HG03103 (cell line): ENCODE measurements around the gene HS6ST3.

ENCODE experiments used
- ATAC-seq: cut with Tn5 transposase; IDR thresholded peaks from one replicate; pipeline ENCODE4 v1.9.1; 2021; ENCODE audit warnings: low read depth; ENCODE audit not compliant: unreplicated experiment

The HS6ST3 gene

DNA sequence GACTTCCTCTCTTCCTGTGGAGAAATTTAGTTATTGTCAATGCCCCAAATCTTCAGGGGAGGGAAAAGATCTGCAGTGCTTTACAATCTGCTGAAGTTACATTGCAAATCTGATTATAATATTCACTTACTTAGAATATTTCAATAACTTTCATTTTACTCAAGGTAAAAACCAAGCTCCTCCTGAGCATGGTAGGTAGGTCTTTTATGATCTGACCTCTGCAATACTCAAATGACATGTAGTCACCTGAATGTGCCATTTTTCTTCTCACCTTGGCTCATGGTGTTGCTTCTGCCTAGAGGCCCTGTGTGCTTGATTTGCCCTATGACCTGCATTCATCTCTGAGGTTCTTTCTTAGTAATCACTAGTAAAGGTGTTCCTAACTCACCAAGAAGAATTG lies 331.4 kb downstream of the HS6ST3 start:
- ATAC-seq: no peak

DNA sequence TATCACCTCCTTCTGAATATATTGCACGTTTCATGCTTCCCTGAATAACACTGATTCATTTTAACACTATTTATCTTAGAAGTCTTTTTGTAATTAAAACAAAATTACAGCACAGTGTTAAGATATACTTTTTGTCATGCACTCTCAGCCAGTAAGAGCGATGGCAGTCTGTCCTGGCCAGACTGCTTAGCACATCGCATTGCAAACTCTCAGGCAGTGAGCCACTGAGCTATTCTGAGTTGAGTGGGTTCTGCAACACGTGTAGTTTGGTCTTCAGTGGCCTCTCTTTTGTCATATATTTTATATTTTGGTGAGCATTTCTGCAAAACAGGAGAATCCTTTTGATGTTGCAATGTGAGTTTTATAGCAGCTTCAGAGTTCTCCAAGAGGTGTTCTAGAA lies 332.1 kb downstream of the HS6ST3 start:
- no peak for ATAC-seq

DNA sequence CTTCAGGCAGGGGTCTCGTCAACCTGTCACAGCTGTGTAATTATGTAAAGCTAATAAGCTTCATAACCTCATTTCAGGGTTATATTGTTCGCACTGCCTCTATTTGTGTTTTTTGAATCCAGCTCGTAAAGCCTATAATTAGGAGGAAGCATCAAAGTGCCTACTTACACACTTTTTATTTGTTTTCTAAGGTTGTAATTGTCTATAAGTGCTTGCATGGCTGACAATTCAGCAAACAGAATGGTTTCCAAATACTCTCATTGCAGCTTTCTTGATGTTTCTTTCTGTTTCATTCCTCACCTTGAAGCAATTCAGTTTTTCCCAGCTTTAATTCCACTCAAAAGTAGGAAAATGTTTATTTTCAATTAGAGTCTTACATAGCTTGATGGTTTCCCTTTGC lies 336.3 kb downstream of the HS6ST3 start:
- no peak for ATAC-seq

DNA sequence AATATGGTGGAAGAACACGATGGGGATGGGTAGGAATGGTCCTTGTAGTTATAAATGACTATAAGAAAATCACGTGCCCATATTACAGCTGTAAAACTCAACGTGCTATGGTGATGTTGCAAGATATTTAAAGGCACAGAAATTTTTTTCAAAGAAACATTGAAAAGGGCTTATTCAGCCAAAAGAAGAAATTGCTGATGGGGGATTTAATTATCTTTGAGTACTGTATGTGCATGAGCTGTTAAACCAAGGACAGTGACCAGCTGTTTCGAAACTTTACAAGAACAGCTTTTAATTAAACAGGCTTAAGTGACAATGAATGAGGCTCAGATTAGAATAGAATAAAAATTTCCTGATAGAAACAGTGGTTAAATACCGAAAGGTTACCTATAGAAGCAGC lies 339.0 kb downstream of the HS6ST3 start:
- ATAC-seq: no peak

DNA sequence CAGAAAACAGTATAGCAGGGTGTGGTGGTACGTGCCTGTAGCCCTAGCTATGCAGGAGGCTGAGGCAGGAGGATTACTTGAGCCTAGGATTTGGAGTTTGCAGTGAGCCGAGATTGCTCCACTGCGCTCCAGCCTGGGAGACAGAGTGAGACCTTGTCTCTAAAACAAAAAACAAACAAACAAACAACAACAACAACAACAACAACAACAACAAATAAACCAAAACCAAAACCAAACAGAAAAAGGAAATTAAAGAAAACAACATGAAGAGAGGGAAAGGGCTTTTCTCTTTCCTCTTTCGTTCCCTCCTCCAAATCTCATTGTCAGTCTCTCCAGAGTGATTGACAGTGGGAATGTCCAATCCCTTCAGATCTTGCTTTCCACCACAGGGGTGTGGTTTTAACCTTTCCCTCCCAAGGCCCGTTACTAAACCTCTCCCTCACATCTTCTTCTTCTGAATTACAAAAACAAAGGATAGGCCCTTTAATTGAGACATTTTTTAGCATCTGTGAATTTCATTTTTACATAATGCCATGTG lies 341.2 kb downstream of the HS6ST3 start:
- ATAC-seq: no peak

DNA sequence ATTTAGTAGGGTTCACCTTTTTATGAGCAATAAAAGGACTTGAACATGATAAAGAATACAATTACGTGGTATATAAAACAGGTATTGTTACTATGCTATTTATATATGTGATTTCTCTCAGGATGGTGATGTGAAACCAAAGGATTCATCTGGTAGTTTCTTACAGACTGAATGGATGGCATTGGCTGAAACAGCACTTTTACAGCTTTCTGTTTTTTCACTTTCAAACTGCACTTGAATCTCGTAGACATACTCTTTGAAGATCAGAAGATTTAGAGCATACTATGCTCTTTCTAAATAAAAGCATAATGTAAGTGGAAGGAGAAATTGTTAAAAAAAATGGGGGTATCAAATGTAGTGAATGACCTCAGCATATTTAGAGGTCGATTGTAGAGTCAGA lies 354.8 kb downstream of the HS6ST3 start:
- no peak for ATAC-seq

DNA sequence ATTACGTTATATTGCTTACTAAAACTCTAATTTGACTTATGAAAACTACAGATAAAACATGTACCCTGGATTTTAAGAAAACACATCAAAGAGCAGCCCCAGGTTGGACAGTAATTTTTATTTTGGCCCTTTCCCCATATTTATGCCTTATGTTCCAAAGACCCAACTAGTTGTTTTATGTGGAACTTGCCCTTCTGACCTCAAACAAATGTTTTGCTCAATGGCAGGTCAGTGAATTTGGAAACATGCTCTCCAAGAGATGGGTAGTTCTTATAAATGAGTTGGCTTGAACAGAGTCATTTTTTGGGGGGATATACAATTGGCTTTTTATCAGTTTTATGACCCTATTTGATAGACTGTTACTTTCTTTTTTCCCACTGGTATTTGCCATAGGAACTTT lies 360.0 kb downstream of the HS6ST3 start:
- no peak for ATAC-seq

DNA sequence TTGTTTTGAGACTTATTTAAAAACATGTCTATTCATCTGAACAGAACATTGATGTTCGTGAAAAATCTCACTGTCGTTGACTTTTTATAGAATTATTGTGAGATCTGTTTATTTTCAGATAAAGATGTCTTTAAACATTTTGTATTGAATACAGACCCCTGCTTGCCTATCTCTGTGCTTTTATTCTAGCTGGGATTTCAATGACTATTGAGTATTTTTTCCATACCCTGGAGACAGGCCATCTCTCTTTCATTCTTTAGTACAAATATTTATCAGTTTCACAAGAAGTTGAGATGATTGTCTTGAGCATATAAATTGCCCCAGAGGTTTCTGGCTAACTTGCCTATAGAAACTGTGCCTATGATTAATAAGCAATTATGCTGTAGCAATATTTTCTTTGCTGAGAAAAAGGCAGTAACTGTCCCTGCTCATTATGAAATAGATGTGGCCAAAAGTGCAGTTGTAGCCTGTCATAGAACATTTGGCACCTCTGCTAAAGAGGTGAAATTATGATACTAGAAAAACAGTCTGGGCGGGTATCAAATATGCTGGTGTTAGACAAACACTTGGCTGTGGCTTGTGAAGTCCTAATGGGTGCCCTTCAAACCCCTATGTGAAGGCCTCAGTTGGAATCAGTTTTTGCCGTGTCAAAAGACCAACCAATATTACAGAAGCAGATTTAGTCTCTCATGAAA lies 360.6 kb downstream of the HS6ST3 start:
- ATAC-seq: no peak

DNA sequence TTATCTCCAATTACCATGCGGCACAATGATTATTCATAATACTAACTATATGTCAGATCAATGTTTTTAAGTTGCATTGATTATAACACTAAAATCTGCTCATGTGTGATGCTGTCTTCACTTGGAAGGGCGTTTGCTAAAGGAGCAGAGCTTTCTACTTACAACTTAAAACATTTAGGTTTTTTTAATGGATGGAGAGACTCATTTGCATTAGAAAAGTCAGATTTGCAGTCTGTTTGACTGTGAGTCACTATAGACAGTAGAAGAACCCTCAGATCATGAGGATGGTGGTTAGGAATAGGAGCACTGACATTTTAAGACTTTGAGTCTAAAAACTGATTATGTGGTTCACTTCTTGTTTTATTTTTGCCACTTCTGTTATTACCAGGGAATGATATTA lies 364.6 kb downstream of the HS6ST3 start:
- ATAC-seq: no peak

DNA sequence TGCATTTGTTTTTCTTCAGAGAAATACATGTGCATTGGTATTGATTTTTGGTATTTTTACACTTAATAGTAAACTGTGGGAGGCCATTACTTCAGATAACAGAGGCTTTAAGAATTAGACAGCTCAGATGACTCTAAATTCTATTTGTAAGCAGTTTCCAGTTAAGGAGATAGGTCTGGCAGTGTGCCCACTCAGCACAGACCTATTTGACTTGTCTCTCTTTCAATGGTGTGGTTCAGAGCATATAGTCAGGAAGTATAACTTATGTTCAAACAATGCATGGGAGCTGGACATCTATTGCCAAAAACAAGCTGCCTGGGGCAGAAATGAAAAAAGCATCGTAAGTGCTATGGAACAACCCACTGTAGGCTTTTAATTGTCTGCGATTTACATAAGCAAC lies 370.7 kb downstream of the HS6ST3 start:
- no peak for ATAC-seq

DNA sequence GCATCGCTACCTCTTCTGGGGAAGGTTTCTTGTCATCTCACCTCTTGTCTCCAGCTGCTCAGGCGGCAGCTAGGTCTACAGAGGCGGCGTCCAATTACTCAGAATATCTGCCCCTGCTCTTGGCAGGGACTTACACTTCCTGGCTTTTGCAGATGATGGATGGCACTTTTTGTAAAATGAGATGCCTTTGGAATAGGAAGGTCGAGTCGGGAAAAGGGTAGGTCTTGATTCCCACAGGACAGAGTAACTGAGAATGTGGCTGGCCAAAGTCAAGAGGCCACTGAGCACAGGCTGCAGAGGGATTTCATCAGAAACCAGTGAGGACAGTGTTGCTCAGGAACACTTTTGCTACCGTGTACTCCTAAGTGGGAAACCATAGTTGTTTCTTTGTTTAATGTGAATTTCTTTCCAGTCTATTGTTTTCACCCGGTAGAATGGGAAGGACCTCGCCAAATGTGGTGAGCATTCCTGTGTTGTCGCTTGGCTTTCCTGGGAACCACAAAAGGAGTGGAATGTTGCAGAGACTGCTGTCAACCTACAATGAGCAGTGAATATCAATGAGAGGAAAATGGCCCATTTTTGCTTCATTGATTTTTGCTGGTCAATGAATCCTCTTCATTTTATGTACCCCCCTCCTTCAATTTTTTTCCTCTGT lies 383.7 kb downstream of the HS6ST3 start:
- no peak for ATAC-seq

DNA sequence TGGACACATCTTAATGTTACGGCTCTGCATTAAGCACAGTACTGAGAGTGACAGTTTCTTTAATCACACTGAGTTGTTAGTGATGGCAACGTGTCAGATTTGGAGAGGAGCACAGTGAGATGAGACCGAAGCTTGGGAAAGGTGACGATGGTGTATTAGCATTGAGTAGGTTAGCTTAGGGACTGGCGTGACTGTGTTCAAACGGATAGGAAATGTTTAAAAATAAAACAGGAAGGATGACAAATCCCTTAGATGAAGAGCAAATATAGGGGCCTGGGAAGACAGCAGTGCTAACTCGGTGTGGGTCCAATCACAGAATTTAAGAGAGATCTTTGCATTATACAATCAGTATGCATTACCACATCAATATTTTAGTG lies 384.3 kb downstream of the HS6ST3 start:
- ATAC-seq: no peak

DNA sequence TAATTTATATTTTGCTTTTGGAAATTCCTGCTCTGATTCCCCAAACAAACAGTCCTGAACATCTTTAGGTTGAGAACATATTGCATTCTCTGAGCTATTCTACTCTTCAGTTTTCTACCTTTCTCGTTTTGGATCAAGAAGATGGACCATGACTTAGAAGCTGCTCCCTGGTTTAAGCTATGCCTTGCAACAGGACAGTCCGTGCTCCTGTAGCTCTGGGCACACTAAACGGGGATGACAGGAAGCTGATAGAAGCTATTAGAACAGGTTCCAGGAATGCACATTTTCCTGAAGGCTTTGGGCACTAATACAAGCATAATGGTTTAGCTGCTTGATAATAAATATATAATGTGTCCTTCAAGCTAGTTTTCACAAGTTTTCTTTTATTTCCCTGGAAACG lies 385.2 kb downstream of the HS6ST3 start:
- no peak for ATAC-seq

DNA sequence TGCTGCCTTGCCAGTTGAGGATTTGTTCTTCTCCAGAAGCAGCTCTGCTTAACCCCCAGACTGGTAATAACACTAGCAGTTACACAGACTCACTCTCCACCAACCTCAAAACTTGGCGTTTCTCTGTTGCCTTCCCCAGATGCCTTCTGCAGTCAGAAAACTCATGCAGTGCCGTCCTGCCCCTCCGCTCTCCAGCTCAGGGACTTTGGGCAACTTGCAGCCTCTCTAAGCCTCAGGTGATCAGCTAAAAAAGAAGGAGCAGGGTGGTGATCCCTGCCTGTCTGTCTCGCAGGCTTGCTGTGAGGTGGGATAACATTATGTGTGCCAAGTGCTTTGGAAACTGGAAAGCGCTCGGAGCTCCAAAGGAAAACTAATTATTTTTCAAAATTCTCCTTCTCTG lies 391.6 kb downstream of the HS6ST3 start:
- ATAC-seq: no peak

DNA sequence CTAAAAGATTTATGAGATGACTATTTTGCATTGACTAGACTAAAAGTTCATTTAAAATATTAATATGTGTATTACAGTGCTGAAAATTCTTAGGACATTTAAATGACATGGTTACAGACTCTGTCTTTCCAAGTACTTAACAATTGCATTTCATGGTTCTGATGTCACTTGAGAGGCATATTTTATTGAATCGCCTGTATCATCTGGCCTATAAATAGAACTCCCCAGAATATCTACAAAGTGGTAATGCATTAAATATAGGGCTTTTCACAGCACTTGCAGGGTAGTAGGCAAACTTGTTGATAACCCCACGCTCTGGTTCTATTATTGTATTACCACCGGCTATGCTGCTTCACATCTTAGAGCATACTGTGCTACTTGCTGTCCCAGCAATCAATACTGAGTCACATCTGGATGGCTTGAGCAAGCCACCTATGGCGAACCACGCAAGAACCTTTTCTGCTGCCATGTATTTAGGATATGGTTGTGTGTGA lies 400.6 kb downstream of the HS6ST3 start:
- no peak for ATAC-seq

DNA sequence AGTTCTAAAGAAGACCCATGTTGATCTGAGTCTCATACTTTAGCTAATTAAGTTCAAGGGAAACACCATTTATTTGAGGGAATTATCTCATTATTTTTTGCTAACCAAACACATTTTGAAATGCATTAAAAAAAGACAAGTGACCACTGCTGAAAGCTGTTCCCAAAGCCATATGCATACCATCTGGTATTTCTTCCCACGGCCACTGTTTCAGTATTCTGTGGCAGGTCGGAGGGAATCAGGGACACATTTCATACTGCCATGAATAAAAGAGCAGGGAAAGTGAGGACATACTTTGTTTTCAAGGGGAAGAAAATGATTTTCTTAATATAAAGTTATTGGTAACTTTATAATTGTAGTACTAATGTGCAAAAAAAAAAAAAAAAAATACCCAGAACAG lies 401.2 kb downstream of the HS6ST3 start:
- ATAC-seq: no peak

DNA sequence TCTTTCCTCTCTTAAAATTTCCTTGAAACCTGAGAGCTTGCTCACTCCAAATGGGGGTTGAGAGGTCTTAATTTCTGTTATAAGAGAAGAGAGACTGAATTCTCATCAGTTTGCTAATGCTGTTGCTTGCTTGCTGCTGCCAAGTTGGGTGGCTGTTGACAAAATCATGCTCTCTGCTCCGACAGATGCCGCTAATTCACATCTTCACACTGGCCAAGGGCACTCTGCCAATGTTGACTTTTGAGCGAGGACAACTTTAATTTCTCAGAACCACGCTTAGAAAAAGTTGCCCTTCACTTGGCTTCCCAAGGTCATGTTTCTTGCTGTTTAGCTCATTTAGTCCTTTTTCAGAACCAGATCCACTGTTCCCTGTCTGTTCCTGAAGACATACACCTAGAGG lies 402.9 kb downstream of the HS6ST3 start:
- no peak for ATAC-seq

DNA sequence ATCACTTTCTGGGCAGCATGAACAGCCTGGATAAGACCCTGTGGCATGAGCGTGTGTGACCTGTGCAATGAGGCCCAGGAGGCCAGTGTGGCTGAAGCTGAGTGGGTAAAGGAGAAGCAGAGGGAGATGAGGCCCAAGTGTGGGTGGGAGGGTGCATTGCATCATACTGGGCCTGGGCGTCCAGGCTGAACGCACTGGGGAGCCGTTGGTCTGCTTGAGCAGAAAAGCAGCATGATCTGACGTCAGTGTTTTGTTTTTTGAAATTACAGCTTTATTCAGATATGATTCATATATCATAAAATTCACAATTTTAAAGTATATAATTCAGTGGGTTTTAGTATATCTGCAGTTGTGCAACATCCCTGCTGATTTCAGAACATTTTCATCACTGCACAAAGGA lies 409.7 kb downstream of the HS6ST3 start:
- no peak for ATAC-seq

DNA sequence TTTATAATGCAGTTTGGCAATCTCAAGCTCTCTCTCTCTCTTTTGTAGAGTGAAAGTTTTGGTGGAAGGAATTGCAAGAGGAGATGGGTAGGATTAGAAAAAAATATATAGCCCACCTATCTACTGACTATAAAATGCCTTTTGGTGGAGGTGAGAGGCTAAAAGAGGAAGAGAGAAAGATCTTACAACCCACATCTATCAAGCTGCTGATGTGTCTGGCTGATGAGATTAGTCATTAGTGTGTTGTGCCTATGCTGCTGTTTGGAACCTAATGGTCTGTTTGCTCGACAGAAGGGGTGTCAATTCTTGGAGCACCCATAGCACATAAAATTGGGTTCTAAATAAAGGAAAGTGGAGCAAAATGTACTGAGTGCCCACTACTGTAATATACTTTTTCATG lies 411.0 kb downstream of the HS6ST3 start:
- ATAC-seq: no peak

DNA sequence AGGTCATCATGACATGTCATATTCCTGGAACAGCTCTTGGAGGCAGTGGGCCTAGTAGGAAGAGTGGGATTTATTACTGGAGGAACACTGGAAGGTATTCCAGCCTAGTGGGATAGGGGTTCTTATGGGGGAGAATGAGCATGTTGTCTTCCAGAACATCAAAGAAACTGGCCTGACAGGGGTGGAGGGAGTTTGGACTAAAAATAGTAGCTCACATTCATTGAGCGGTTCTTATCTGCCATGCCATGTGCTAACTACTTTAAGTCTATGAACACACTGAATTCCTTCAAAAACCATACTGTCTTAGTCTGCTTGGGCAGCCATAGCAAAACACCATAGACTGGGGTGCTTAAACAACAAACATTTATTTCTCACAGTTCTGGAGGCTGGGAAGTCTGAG lies 413.6 kb downstream of the HS6ST3 start:
- ATAC-seq: no peak

DNA sequence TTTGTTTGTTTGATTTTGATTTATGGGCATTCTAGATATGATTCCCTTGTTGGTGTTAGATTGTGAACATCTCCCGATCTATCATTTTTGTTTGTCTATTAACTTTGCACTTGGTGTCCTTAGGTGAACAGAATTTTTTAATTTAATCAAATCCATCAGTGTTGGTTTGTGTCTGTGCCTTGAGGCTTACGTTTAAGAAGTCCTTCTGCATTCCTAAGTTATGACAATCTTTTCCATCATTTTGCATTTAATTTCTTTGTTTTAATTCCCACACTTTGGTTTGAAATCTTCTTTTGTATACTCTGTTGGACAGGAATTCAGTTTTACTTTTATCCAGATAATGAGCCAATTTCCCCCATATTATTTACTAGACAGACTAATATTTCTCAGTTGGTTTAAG lies 421.7 kb downstream of the HS6ST3 start:
- ATAC-seq: no peak

DNA sequence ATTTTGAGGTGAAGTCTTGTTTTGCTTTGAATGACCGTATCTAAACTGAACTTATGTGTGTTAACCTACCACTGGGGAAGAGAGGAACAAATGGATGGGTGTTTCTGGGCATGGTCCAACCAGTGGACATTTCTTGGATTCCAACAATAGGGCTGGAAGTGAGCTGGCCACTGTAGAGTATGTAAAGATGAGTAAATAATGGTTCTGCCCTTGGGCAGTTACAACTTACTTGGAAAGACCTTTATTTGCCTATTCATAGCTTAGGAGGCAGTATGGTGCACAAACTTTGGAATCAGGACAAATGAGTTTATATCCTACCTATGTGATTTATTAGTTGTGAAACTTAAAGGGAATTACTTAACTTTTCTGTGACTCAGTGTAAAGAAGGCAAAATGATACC lies 429.5 kb downstream of the HS6ST3 start:
- ATAC-seq: no peak
